Posterior vena cava (tissue), 2 donors: ENCODE measurements around the gene CFAP410. TPM values are rescaled to one million over a fixed set of nuclear protein-coding genes. Genes with fewer than 3 reads are reported as not detected.

Source experiments
- DNase-seq: peaks from one replicate; pipeline ENCODE4 v3.0.0-alpha.2; 2020; ENCODE audit warnings: low spot score
- intact Hi-C, 2 donors: fragments of 100-400 bp; cut with DNase I; formaldehyde crosslinking; loops; one replicate each; pipeline versions ENCODE4 v1.14.1 to v1.14.2; 2022 to 2023
- total RNA-seq, 2 donors: library from RNA; stranded (reverse); fragmentation: NEBNext Ultra II Directional; extraction: Animal tissue kit (Norgen Biotek cat#: 25700); gene quantifications; one replicate each; pipeline ENCODE4 v1.2.1, GENCODE V29; 2021
- donor health status: DM: yes; HTN: yes; CAD: no.
- donor health status: DM: yes; HTN: yes; CAD: no.

CFAP410 gene
- total RNA-seq, 2 donors from 2014 or later = 18.1 to 18.8 TPM

- intact Hi-C loops = no loop called here
- DNase-seq = no peak
These were observed 56.8 kb downstream of the CFAP410 start for GRCh38 chr21:44282370-44282769.

- intact Hi-C loops = no loop called here
- no peak for DNase-seq
These were observed 57.4 kb downstream of the CFAP410 start for GRCh38 chr21:44281801-44282200.

DNA sequence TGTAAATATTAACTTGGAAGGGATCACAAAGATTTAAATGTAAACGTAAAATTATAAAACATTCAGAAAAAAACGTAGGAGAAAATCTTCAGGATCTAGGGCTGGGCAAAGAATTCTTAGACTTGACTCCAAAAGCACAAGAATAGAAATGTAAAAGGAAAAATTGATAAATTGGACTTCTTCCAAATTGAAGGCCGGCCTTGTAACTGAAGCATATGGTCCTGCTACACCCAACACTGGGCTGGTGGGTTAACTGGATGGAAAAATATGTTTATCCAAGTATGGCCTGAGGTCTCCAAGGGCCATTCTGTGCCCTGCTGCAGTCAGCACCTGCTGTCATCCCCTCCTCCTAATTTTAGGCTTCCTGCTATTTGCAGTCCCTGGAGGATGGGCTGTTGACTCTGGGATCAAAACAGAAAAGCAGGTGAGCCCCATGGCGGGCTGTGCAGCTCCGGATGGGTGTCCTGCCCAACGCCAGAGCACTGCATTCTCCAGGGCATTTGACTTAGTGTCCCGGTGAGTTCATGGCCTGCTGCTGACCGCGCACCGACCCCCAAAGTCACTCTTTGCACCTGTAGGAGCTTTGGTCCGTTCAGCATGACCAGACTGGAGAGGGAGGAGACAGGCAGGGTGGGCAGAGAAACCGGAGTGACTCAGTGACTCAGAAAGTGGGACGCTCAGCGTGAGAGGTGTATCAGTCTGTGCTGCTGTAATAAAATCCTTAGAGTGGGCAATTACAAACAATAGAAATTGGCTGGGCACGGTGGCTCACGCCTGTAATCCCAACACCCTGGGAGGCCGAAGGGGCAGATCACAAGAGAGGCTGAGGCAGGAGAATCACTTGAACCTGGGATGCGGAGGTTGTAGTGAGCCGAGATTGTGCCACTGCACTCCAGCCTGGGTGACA lies 59.6 kb downstream of the CFAP410 start:
- DNase-seq = no peak
- intact Hi-C loops = no loop called here

Other genes starting within 250 kb of the CFAP410 start
- 1 to 10 TPM; 4.5 to 5.4 TPM for gene PWP2, start 232.0 kb downstream of the CFAP410 start, total RNA-seq
- gene GATD3, start 205.7 kb downstream of the CFAP410 start, total RNA-seq = 1 to 10 TPM; 6.1 to 8.4 TPM
- gene ICOSLG, start 98.4 kb downstream of the CFAP410 start, total RNA-seq = 1 to 10 TPM; 1.5 to 2.8 TPM
- gene DNMT3L, start 77.5 kb downstream of the CFAP410 start, total RNA-seq = not detected
- gene AIRE, start 53.5 kb downstream of the CFAP410 start, total RNA-seq = not detected
- gene PFKL, start 39.3 kb downstream of the CFAP410 start, total RNA-seq = 10 to 100 TPM; 74.1 to 91.3 TPM
- gene TRPM2, start 14.2 kb upstream of the CFAP410 start, total RNA-seq = 10 to 100 TPM in 1 of 2 donors, 1 to 10 TPM in 1; 7.7 to 11.3 TPM
- gene LRRC3, start 116.1 kb upstream of the CFAP410 start, total RNA-seq = 1 to 10 TPM; 1.5 to 1.8 TPM
- not detected for gene KRTAP10-1, start 200.8 kb upstream of the CFAP410 start, total RNA-seq
- gene KRTAP10-2, start 212.1 kb upstream of the CFAP410 start, total RNA-seq = not detected
- gene KRTAP10-3, start 219.4 kb upstream of the CFAP410 start, total RNA-seq = not detected
- gene KRTAP10-4, start 234.3 kb upstream of the CFAP410 start, total RNA-seq = not detected
- not detected for gene KRTAP10-5, start 241.2 kb upstream of the CFAP410 start, total RNA-seq